MCF 10A (cell line): Measurements from ENCODE around the gene SRRM3. TPM values are rescaled to one million over a fixed set of nuclear protein-coding genes. Genes with fewer than 3 reads are reported as not detected.

Experiments
- BruUV-seq: library from RNA; stranded (reverse); fragments of 400-500 nt; replicated peaks from 2 replicates; lab custom pipeline; 2021; lab: Mats Ljungman, UMichigan
- CTCF ChIA-PET: fragments of 300-600 bp; sonication (Branson Sonifier 250); formaldehyde crosslinking; extraction: SDS; loops from one replicate; lab custom pipeline; 2021; ENCODE audit warnings: antibody characterized with exemption, inconsistent platforms; lab: Yijun Ruan, JAX
- POLR2A ChIA-PET: fragments of 300-600, 350-650 bp; sonication (Branson Sonifier 250); formaldehyde crosslinking; extraction: SDS; loops from one replicate; lab custom pipeline; 2020; ENCODE audit warnings: antibody characterized with exemption, inconsistent platforms; lab: Yijun Ruan, JAX
- DNase-seq: peaks from one replicate; pipeline ENCODE4 v3.0.0-alpha.2; 2018; ENCODE audit not compliant: unreplicated experiment
- H3K27ac Mint-ChIP-seq: one replicate; pipeline ENCODE4 v1.8.0; 2022; ENCODE audit warnings: mild to moderate bottlenecking, low read depth, mixed read lengths; ENCODE audit not compliant: unreplicated experiment
- H3K27me3 Mint-ChIP-seq: one replicate; pipeline ENCODE4 v1.8.0; 2022; ENCODE audit warnings: mixed read lengths; ENCODE audit not compliant: insufficient read depth, unreplicated experiment
- H3K36me3 Mint-ChIP-seq: one replicate; pipeline ENCODE4 v1.8.0; 2022; ENCODE audit warnings: mild to moderate bottlenecking, moderate library complexity, mixed read lengths; ENCODE audit not compliant: insufficient read depth, unreplicated experiment
- H3K4me1 Mint-ChIP-seq: one replicate; pipeline ENCODE4 v1.8.0; 2022; ENCODE audit warnings: mixed read lengths; ENCODE audit not compliant: insufficient read depth, unreplicated experiment
- H3K4me3 Mint-ChIP-seq: one replicate; pipeline ENCODE4 v1.8.0; 2022; ENCODE audit warnings: mild to moderate bottlenecking, moderate library complexity, mixed read lengths; ENCODE audit not compliant: unreplicated experiment
- H3K9me3 Mint-ChIP-seq: one replicate; pipeline ENCODE4 v1.8.0; 2022; ENCODE audit warnings: mixed read lengths; ENCODE audit not compliant: unreplicated experiment
- intact Hi-C: fragments of 100-400 bp; cut with micrococcal nuclease; formaldehyde crosslinking; loops from 2 replicates; pipeline ENCODE4 v1.14.1; 2022
- total RNA-seq: library from RNA; stranded (reverse); gene quantifications from 2 replicates; pipeline ENCODE4 v1.2.3, GENCODE V29; 2022
- TF ChIP-seq, protein P1 (sequence below): fragments of 200-600 bp; IDR thresholded peaks from one replicate; pipeline ENCODE4 v1.8.0; 2022; ENCODE audit warnings: antibody characterized with exemption, mild to moderate bottlenecking; ENCODE audit not compliant: unreplicated experiment

The SRRM3 gene
- total RNA-seq, 1 experiment from 2014 or later: 0.70 TPM

DNA sequence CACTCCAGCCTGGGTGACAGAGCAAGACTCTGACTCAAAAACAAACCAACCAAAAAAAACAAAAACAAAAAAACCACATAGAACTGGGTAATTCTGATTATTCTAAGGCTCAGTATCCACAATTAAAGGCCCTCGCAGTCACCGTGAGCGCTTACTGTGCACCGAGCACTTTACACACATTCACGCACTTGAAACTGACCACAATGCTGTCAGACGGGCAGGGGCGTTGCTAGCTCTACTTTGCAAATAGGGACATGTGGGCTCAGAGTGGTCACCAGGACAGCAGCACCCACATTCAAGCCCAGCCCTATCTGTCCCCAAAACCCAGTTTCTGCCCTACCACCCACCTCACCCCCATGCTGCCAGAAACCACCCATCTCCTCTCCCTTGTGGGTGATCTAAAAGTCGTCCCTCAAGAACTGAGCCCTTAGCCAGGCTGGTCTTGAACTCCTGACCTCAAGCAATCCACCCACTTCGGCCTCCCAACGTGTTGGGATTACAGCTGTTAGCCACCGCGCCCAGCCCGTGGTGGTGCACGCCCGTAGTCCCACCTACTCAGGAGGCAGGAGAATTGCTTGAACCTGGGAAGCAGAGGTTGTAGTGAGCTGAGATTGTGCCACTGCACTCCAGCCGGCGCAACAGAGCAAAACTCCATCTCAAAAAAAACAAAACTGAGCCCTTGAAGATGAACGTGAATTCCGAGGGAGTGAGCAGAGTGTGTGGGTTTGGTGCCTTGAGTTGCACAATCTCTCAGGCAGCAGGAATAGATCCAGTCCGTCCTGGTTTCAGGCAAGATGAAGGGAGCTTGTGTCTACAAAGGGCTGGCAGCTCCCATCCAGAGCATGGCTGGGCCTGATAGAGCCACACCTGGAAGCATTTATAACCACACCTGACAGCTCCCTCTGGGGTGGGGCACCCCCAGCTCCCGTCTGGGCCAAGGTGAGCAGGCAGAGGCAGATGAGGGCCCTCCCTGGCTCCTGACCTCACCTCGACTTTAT, 95.3 kb downstream of the SRRM3 start:
- H3K4me3 Mint-ChIP-seq: peak overlapping the region; percentile 53
- intact Hi-C loops: no loop called here
- CTCF ChIA-PET: interaction anchor here (0.6 to 8.6 kb wide), 8 partner anchors 9 to 380 kb away, joined by 3 to 232 read pairs (median 4); no protein-coding TSS in a partner anchor
- peaks cover 46% of the 10 kb centered on the region for H3K4me1 Mint-ChIP-seq
- no TSS peak for BruUV-seq
- H3K27ac Mint-ChIP-seq: peak overlapping the region; percentile 87
- POLR2A ChIA-PET: interaction anchor here (0.5 to 8.8 kb wide), 12 partner anchors 11 to 382 kb away, joined by 3 to 283 read pairs (median 4); partner anchors contain the start of genes HSPB1, MDH2, POR and STYXL1
- TF ChIP-seq, protein P1, sequence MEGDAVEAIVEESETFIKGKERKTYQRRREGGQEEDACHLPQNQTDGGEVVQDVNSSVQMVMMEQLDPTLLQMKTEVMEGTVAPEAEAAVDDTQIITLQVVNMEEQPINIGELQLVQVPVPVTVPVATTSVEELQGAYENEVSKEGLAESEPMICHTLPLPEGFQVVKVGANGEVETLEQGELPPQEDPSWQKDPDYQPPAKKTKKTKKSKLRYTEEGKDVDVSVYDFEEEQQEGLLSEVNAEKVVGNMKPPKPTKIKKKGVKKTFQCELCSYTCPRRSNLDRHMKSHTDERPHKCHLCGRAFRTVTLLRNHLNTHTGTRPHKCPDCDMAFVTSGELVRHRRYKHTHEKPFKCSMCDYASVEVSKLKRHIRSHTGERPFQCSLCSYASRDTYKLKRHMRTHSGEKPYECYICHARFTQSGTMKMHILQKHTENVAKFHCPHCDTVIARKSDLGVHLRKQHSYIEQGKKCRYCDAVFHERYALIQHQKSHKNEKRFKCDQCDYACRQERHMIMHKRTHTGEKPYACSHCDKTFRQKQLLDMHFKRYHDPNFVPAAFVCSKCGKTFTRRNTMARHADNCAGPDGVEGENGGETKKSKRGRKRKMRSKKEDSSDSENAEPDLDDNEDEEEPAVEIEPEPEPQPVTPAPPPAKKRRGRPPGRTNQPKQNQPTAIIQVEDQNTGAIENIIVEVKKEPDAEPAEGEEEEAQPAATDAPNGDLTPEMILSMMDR: no peak
- H3K27me3 Mint-ChIP-seq: no peaks in the 10 kb centered on the region
- H3K9me3 Mint-ChIP-seq: no peaks in the 10 kb centered on the region
- peak; percentile 98 for DNase-seq
- H3K36me3 Mint-ChIP-seq: peaks cover 5% of the 10 kb centered on the region

DNA sequence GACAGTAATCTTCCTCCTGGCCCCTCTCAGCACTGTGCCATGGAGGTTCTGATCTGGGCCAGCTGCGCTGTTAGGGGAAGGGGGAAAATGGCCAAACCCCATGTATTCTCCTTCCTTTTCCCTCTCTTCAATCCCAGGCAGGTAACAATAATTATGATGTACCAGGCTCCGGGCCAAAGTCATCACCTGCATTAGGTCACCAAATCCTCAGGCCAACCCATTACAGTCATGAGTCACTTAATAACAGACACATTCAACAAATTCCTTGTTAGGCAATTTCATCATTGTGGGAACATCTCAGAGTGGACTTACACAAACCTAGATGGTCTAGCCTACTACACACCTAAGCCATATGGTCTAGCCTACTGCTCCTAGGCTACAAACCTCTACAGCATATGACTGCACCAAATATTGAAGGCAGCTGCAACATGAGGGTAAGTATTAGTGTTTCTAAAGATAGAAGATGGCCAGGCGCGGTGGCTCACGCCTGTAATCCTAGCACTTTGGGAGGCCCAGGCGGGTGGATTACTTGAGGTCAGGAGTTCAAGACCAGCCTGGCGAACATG, 98.6 kb downstream of the SRRM3 start:
- CTCF ChIA-PET: interaction anchor here (0.6 to 1.5 kb wide), 3 partner anchors 9 to 36 kb away, joined by 3 to 6 read pairs (median 4); no protein-coding TSS in a partner anchor
- no TSS peak for BruUV-seq
- intact Hi-C loops: no loop called here
- H3K27ac Mint-ChIP-seq: peak overlapping the region; percentile 63
- DNase-seq: peak; percentile 95
- TF ChIP-seq, protein P1: no peak
- H3K9me3 Mint-ChIP-seq: no peaks in the 10 kb centered on the region
- H3K27me3 Mint-ChIP-seq: no peaks in the 10 kb centered on the region
- peaks cover 28% of the 10 kb centered on the region for H3K36me3 Mint-ChIP-seq
- POLR2A ChIA-PET: interaction anchor here (0.6 to 1.0 kb wide), 3 partner anchors 9 to 14 kb away, joined by 3 to 5 read pairs (median 3); no protein-coding TSS in a partner anchor
- no peak overlapping the region for H3K4me3 Mint-ChIP-seq
- peaks cover 35% of the 10 kb centered on the region for H3K4me1 Mint-ChIP-seq

DNA sequence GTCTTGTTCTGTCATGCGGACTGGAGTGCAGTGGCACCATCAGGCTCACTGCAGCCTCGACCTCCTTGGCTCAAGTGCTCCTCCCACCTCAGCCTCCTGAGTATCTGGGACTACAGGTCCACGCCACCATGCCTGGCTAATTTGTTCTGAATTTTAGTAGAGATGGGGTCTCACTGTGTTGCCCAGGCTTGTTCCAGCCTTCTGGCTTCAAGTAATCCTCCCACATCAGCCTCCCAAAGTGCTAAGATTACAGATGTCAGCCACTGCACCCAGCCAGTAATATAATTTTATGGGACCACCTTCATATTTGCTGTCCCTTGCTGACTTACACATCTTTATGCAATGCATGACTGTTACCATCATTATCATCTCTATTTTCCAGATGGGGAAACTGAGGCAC, 99.3 kb downstream of the SRRM3 start:
- Mint-ChIP-seq H3K27ac (no peak overlapping the region), H3K4me1 (peaks cover 36% of the 10 kb centered on the region), H3K27me3 (no peaks in the 10 kb centered on the region), H3K36me3 (peaks cover 28% of the 10 kb centered on the region), H3K9me3 (no peaks in the 10 kb centered on the region), H3K4me3 (no peak overlapping the region)
- intact Hi-C loops: no loop called here
- ChIA-PET CTCF (interaction anchor here (0.6 to 2.1 kb wide), 2 partner anchors 12 to 37 kb away, joined by 3 to 13 read pairs; no protein-coding TSS in a partner anchor), POLR2A (interaction anchor here (0.6 to 1.7 kb wide), 3 partner anchors 10 to 254 kb away, joined by 3 to 5 read pairs (median 3); partner anchors contain the start of genes MDH2 and STYXL1)
- TF ChIP-seq, protein P1: no peak
- DNase-seq: no peak
- BruUV-seq: no TSS peak
